ENCODE data around the gene ADIRF. TPM values are rescaled to one million over a fixed set of nuclear protein-coding genes. Genes with fewer than 3 reads are reported as not detected.

ADIRF gene
- total RNA-seq, 1 experiment from 2014 or later, result not detected

Other genes with a start within 250 kb of the ADIRF start
- 50.1 and 57.2 TPM in 2 replicates for gene BMPR1A, start 211.9 kb upstream of the ADIRF start, total RNA-seq (2014; rRNA removed; shearing (Covaris generic))
- 1.7 TPM in 1 of 2 replicates, not detected in the other for gene MMRN2, start 10.9 kb upstream of the ADIRF start, total RNA-seq (2014; rRNA removed; shearing (Covaris generic))
- 8.8 and 16.0 TPM in 2 replicates for gene SNCG, start 9.9 kb upstream of the ADIRF start, total RNA-seq (2014; rRNA removed; shearing (Covaris generic))
- not detected in 2 replicates for gene FAM25A, start 51.8 kb downstream of the ADIRF start, total RNA-seq (2014; rRNA removed; shearing (Covaris generic))
- gene GLUD1, start 126.4 kb downstream of the ADIRF start, total RNA-seq (2014; rRNA removed; shearing (Covaris generic)), result 188 and 202 TPM in 2 replicates
- gene SHLD2, start 126.7 kb downstream of the ADIRF start, total RNA-seq (2014; rRNA removed; shearing (Covaris generic)), result 46.7 and 58.8 TPM in 2 replicates